GM13977 (cell line): ENCODE data around the gene RHBDD1.

Experiments
- DNase-seq: peaks from one replicate; pipeline ENCODE4 v3.0.0; 2012; ENCODE audit warnings: low spot score
- in situ Hi-C: fragments of 300-500 bp; cut with MboI; formaldehyde crosslinking; loops from one replicate; pipeline ENCODE4 v1.12.0; 2022; ENCODE audit warnings: low sequenced_read_pairs, low pct_unique_long_range_greater_than_20kb, mixed read lengths, inconsistent platforms; ENCODE audit not compliant: unreplicated experiment
- TF ChIP-seq, protein P1 (sequence below): IDR thresholded peaks from 2 replicates; pipeline ENCODE4 v1.5.1; 2012; ENCODE audit warnings: mild to moderate bottlenecking, control low read depth; ENCODE audit not compliant: insufficient read depth; ENCODE audit errors: extremely low read depth, missing control alignments

Gene RHBDD1

GRCh38 chr2:226791487-226792081 lies 44.3 kb upstream of the RHBDD1 start:
- in situ Hi-C loops = no loop called here
- TF ChIP-seq, protein P1, sequence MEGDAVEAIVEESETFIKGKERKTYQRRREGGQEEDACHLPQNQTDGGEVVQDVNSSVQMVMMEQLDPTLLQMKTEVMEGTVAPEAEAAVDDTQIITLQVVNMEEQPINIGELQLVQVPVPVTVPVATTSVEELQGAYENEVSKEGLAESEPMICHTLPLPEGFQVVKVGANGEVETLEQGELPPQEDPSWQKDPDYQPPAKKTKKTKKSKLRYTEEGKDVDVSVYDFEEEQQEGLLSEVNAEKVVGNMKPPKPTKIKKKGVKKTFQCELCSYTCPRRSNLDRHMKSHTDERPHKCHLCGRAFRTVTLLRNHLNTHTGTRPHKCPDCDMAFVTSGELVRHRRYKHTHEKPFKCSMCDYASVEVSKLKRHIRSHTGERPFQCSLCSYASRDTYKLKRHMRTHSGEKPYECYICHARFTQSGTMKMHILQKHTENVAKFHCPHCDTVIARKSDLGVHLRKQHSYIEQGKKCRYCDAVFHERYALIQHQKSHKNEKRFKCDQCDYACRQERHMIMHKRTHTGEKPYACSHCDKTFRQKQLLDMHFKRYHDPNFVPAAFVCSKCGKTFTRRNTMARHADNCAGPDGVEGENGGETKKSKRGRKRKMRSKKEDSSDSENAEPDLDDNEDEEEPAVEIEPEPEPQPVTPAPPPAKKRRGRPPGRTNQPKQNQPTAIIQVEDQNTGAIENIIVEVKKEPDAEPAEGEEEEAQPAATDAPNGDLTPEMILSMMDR = peak; percentile 26

GRCh38 chr2:226792155-226792881 lies 43.5 kb upstream of the RHBDD1 start:
- TF ChIP-seq, protein P1 = no peak
- in situ Hi-C loops = no loop called here
- peak; percentile 42 for DNase-seq

More at GRCh38 chr2:226791487-226792081, 44.3 kb upstream of the RHBDD1 start:
- DNase-seq = peak; percentile 99

- TF ChIP-seq, protein P1 = no peak
- in situ Hi-C loops = no loop called here
- DNase-seq = no peak
Observed at GRCh38 chr2:226793646-226794045, 42.2 kb upstream of the RHBDD1 start.

- DNase-seq = no peak
- TF ChIP-seq, protein P1 = no peak
- in situ Hi-C loops = no loop called here
Observed at GRCh38 chr2:226794196-226794661, 41.6 kb upstream of the RHBDD1 start.

GRCh38 chr2:226794751-226795171 lies 41.1 kb upstream of the RHBDD1 start:
- in situ Hi-C loops = no loop called here
- DNase-seq = no peak
- TF ChIP-seq, protein P1 = no peak

DNA sequence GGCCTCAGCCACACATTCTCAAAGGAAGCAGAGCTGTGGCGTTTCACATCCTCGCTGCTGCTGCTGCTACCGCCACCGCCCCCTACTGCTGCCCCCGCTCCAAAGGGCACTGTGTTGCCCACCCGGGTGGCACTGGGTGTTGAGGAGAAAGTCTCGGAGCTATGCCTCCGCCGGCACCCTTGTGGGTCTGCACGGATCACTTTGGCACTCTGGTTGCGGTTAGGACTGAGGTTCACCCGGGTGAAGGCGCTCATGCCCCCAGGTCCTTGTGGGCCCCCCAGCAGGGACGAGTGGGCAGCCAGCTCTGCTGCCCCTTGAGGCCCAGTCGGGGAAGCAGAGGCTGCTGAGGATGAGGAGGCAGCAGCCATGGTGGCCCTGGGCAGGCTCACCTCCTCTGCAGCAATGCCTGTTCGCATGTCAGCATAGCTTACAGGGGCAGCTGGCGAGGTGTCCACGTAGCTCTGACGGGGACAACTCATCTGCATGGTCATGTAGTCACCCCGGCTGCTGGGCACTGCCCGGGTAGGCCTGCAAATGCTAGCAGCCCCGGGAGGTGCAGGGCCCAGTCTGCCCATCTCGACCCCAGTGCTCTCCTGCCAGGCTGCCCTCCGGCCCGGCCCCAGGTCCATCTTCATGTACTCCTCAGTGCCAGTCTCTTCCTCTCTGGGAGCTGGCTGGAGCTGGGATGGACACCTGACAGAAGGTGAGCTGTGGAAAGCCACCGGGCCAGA lies 40.4 kb upstream of the RHBDD1 start:
- TF ChIP-seq, protein P1 = no peak
- in situ Hi-C loops = no loop called here
- DNase-seq = no peak
